ACC112 (cell line): ENCODE measurements around the gene HSD17B14.

Experiments used
- H2AFZ ChIP-seq: fragments of 200-600 bp; sonication (generic); one replicate; pipeline ENCODE4 v1.6.0; 2017; ENCODE audit warnings: antibody characterized with exemption, low read length; ENCODE audit not compliant: unreplicated experiment
- H3K27ac ChIP-seq: fragments of 200-600 bp; sonication (generic); 2 replicates; pipeline ENCODE4 v1.5.1; 2014; ENCODE audit warnings: low read depth, mild to moderate bottlenecking, antibody characterized with exemption, low read length, moderate library complexity
- H3K27me3 ChIP-seq: fragments of 200-600 bp; sonication (generic); 2 replicates; pipeline ENCODE4 v1.6.1; 2014; ENCODE audit warnings: mild to moderate bottlenecking, antibody characterized with exemption, low read length, moderate library complexity, mixed read lengths; ENCODE audit not compliant: insufficient read depth
- H3K36me3 ChIP-seq: fragments of 200-600 bp; sonication (generic); 2 replicates; pipeline ENCODE4 v1.6.1; 2016; ENCODE audit warnings: mild to moderate bottlenecking, antibody characterized with exemption, low read length, moderate library complexity, mixed read lengths; ENCODE audit not compliant: insufficient read depth
- H3K4me1 ChIP-seq: fragments of 200-600 bp; sonication (generic); one replicate; pipeline ENCODE4 v1.6.1; 2016; ENCODE audit warnings: low read length, mixed read lengths; ENCODE audit not compliant: insufficient read depth, unreplicated experiment, control insufficient read depth
- H3K4me3 ChIP-seq: fragments of 200-600 bp; sonication (generic); 2 replicates; pipeline ENCODE4 v1.5.1; 2014; ENCODE audit warnings: mild to moderate bottlenecking, low read depth, low read length
- H3K79me2 ChIP-seq: fragments of 200-600 bp; sonication (generic); one replicate; pipeline ENCODE4 v1.6.0; 2016; ENCODE audit warnings: low read length; ENCODE audit not compliant: control insufficient read depth, unreplicated experiment, insufficient read depth

Gene HSD17B14

DNA sequence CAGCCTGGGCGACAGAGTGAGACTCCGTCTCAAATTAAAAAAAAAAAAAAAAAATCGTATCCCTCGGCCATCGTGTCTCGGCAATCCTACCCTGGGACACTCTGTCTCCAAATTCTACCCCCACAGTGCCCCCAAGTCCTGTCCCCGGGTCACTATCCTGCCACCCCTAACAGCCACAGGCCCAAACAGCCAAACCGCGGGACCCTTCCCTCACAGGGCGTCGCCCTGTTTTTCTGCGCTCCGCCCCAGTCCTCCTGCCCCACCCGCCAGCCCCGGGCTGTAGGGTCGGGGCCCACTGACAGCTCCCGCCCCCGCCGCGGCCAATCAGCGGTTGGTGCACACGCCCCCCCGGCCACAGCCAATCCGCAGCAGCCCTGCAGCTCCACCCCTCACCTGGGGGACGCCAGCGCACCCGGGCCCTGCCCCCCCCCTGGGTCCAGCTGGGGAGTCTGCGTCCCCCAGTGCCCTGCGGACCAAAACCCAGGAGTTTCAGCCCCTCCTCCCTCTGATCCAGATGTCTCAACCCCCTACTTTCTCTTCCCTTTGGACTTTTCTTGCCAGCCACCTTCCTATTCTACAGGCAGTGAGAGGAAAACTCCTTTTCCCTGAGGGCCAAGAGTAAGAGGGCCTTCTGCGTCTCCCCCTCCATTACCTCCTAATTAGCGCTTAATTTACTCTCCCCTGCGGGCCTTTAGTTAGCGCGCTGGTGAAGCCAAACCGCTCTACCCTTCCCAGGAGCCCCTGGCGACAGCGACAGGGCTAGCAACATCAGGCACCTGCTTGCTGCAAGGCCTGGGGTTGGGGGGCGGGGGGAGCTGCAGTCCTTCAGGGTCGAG, 24.0 kb downstream of the HSD17B14 start:
- H3K27me3 ChIP-seq = no peaks in the 10 kb centered on the region
- H3K36me3 ChIP-seq = no peaks in the 10 kb centered on the region
- no peaks in the 10 kb centered on the region for H3K79me2 ChIP-seq
- no peak overlapping the region for H3K27ac ChIP-seq
- no peak overlapping the region for H2AFZ ChIP-seq
- peak overlapping the region; percentile 44 for H3K4me3 ChIP-seq
- H3K4me1 ChIP-seq = no peaks in the 10 kb centered on the region

- H3K27ac ChIP-seq = no peak overlapping the region
- no peaks in the 10 kb centered on the region for H3K36me3 ChIP-seq
- no peaks in the 10 kb centered on the region for H3K4me1 ChIP-seq
- peak overlapping the region; percentile 33 for H2AFZ ChIP-seq
- peak overlapping the region; percentile 84 for H3K4me3 ChIP-seq
- no peaks in the 10 kb centered on the region for H3K79me2 ChIP-seq
- H3K27me3 ChIP-seq = no peaks in the 10 kb centered on the region
These were observed 26.1 kb downstream of the HSD17B14 start for GRCh38 chr19:48810151-48810550.

DNA sequence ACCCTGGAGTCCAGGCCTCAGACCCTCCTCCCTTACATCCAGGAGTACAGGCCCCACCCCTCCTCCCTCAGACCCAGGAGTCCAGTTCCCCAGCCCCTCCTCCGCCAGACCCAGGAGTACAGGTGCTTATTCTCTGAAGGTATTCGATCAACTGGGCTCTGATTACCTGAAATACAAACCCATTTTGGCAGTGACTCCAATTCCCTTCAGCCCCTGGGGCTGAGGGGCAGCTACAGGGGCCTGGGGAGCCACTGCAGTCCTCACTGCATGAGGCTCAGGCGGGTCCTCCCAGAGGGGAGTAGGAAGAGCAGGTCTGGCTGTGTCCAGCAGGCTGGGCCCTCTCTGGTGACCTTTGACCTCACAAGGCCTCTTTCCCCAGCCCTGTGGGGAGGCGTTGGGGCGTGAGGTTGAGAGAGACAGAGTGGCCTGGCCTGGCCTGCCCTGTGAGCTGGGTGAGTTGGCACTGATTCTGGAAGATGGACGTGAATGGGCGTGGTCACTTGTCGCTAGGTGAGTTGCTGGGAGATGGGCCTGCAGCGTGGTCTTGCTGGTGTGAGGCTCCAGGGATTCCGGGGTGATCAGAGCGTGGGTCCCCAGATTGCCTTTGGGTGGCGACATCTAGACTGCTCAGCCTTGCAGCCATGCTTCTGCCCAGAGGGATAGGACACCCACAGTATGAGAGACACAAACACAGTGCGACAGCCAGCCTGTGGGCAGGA, 28.5 kb downstream of the HSD17B14 start:
- H3K27me3 ChIP-seq = no peaks in the 10 kb centered on the region
- no peaks in the 10 kb centered on the region for H3K79me2 ChIP-seq
- no peak overlapping the region for H2AFZ ChIP-seq
- no peak overlapping the region for H3K4me3 ChIP-seq
- H3K4me1 ChIP-seq = no peaks in the 10 kb centered on the region
- H3K27ac ChIP-seq = no peak overlapping the region
- H3K36me3 ChIP-seq = no peaks in the 10 kb centered on the region

GRCh38 chr19:48806818-48807589, 29.3 kb downstream of the HSD17B14 start:
- Histone ChIP-seq H3K4me3 (no peak overlapping the region), H3K27ac (no peak overlapping the region)

DNA sequence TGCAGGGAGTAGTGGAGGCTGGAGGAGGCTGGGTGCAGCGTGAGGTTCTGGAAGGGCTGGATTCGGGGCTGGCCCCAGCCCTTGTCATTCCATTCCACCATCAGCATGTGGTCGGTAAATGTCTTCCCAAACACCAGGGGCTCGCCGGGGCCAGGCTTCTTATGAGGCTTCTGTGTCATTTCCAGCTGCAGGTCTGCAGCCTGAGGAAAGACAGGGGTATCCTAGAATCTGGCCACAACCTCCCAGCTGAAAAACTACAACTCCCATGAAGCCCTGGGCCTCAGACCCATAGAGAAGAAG, 29.8 kb downstream of the HSD17B14 start:
- H3K36me3 ChIP-seq = no peaks in the 10 kb centered on the region
- no peak overlapping the region for H2AFZ ChIP-seq
- H3K79me2 ChIP-seq = no peaks in the 10 kb centered on the region
- no peaks in the 10 kb centered on the region for H3K4me1 ChIP-seq
- no peak overlapping the region for H3K4me3 ChIP-seq
- no peak overlapping the region for H3K27ac ChIP-seq
- H3K27me3 ChIP-seq = no peaks in the 10 kb centered on the region

More at GRCh38 chr19:48806818-48807589, 29.3 kb downstream of the HSD17B14 start:
- Histone ChIP-seq H2AFZ (no peak overlapping the region), H3K27me3 (no peaks in the 10 kb centered on the region), H3K36me3 (no peaks in the 10 kb centered on the region), H3K4me1 (no peaks in the 10 kb centered on the region), H3K79me2 (no peaks in the 10 kb centered on the region)

GRCh38 chr19:48805452-48805851, 30.8 kb downstream of the HSD17B14 start:
- no peaks in the 10 kb centered on the region for H3K4me1 ChIP-seq
- no peak overlapping the region for H3K27ac ChIP-seq
- no peak overlapping the region for H3K4me3 ChIP-seq
- no peaks in the 10 kb centered on the region for H3K79me2 ChIP-seq
- no peaks in the 10 kb centered on the region for H3K27me3 ChIP-seq
- no peaks in the 10 kb centered on the region for H3K36me3 ChIP-seq
- H2AFZ ChIP-seq = no peak overlapping the region

DNA sequence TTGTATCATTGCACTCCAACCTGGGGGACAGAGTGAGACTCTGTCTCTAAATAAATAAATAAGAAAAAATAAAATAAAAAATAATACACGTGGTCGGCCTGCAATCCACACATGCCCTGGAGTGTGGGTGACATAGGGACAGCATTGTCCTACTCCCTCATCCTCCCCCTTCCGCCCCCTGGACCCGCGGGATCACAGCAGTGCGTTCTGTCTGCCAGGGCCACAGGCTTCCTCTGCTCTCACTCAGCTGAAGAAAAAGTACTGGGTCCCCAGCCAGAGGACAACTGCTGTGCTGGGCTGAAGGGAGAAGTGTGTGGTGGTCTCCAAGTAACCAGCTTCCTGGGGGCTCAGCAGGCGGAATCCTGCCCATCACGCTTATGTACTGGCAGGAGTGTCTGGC, 31.8 kb downstream of the HSD17B14 start:
- H3K4me1 ChIP-seq = peaks cover 2% of the 10 kb centered on the region
- no peaks in the 10 kb centered on the region for H3K36me3 ChIP-seq
- no peak overlapping the region for H3K4me3 ChIP-seq
- H2AFZ ChIP-seq = no peak overlapping the region
- H3K27ac ChIP-seq = no peak overlapping the region
- no peaks in the 10 kb centered on the region for H3K27me3 ChIP-seq
- no peaks in the 10 kb centered on the region for H3K79me2 ChIP-seq

DNA sequence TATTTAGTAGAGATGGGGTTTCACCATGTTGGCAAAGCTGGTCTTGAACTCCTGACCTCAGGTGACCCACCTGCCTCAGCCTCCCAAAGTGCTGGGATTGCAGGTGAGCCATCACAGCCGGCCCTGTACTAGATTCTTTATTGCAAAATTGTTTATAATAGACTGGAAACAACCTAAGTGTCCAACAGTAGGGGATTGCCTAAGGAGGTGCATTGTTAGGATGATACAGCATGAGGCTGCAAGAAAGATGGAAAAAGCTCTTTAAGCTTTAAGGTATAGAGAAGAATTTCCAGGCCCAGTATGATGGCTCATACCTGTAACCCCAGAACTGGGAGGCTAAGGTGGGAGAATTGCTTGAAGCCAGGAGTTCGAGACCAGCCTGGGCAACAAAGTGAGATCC, 33.7 kb downstream of the HSD17B14 start:
- H3K79me2 ChIP-seq = no peaks in the 10 kb centered on the region
- peaks cover 9% of the 10 kb centered on the region for H3K4me1 ChIP-seq
- no peak overlapping the region for H3K4me3 ChIP-seq
- no peak overlapping the region for H2AFZ ChIP-seq
- no peak overlapping the region for H3K27ac ChIP-seq
- H3K36me3 ChIP-seq = no peaks in the 10 kb centered on the region
- no peaks in the 10 kb centered on the region for H3K27me3 ChIP-seq

- H2AFZ ChIP-seq = no peak overlapping the region
These were observed 36.7 kb downstream of the HSD17B14 start for GRCh38 chr19:48799358-48800300.

GRCh38 chr19:48798937-48799336, 37.4 kb downstream of the HSD17B14 start:
- no peaks in the 10 kb centered on the region for H3K79me2 ChIP-seq
- H2AFZ ChIP-seq = no peak overlapping the region
- H3K36me3 ChIP-seq = no peaks in the 10 kb centered on the region
- H3K27me3 ChIP-seq = no peaks in the 10 kb centered on the region
- no peak overlapping the region for H3K4me3 ChIP-seq
- peaks cover 9% of the 10 kb centered on the region for H3K4me1 ChIP-seq
- peak overlapping the region; percentile 10; the same call in 1 of the 2 replicates for H3K27ac ChIP-seq

More at GRCh38 chr19:48799358-48800300, 36.7 kb downstream of the HSD17B14 start:
- peak overlapping the region; percentile 10; the same call in 1 of the 2 replicates for H3K27ac ChIP-seq
- H3K4me1 ChIP-seq = peaks cover 9% of the 10 kb centered on the region
- no peaks in the 10 kb centered on the region for H3K27me3 ChIP-seq
- no peak overlapping the region for H3K4me3 ChIP-seq
- no peaks in the 10 kb centered on the region for H3K79me2 ChIP-seq
- H3K36me3 ChIP-seq = no peaks in the 10 kb centered on the region
